Small intestine (tissue), 7 donors: Measurements from ENCODE around the gene USF1. TPM values are rescaled to one million over a fixed set of nuclear protein-coding genes. Genes with fewer than 3 reads are reported as not detected.

ENCODE experiments used
- DNase-seq, 2 donors: peaks; one replicate each; pipeline versions ENCODE4 v3.0.0 to v3.0.0-alpha.2; 2013
- FAIRE-seq: peaks from 2 replicates; lab custom pipeline; 2012; peaks lifted over from hg19 to GRCh38; lab: Jason Lieb, UNC
- H3K27ac ChIP-seq, 3 donors: one replicate each; pipeline ENCODE4 v1.5.1; 2013; ENCODE audit warnings: low read length in 2 of 3, mild to moderate bottlenecking in 2 of 3, control low read depth in 1 of 3, inconsistent platforms in 1 of 3, low read depth in 1 of 3, moderate library complexity in 1 of 3
- H3K27me3 ChIP-seq, 3 donors: one replicate each; pipeline ENCODE4 v1.6.1; 2013; ENCODE audit warnings: low read length in 3 of 3, inconsistent platforms in 1 of 3; ENCODE audit not compliant: control insufficient read depth in 3 of 3, insufficient read depth in 3 of 3
- H3K36me3 ChIP-seq, 3 donors: one replicate each; pipeline ENCODE4 v1.6.1; 2013; ENCODE audit warnings: low read length in 3 of 3, inconsistent platforms in 1 of 3, low read depth in 1 of 3, mild to moderate bottlenecking in 1 of 3, moderate library complexity in 1 of 3; ENCODE audit not compliant: control insufficient read depth in 3 of 3, insufficient read depth in 2 of 3
- H3K4me1 ChIP-seq, 3 donors: one replicate each; pipeline ENCODE4 v1.6.1; 2013; ENCODE audit warnings: low read length in 2 of 3, inconsistent platforms in 1 of 3, low read depth in 1 of 3, mild to moderate bottlenecking in 1 of 3, moderate library complexity in 1 of 3; ENCODE audit not compliant: control insufficient read depth in 3 of 3, insufficient read depth in 2 of 3
- H3K4me3 ChIP-seq, 3 donors: one replicate each; pipeline ENCODE4 v1.5.1; 2013; ENCODE audit warnings: low read length in 3 of 3, control low read depth in 1 of 3, inconsistent platforms in 1 of 3, low read depth in 1 of 3, mild to moderate bottlenecking in 1 of 3, moderate library complexity in 1 of 3
- H3K9me3 ChIP-seq, 2 donors: one replicate each; pipeline ENCODE4 v1.6.1; 2013; ENCODE audit warnings: low read depth in 1 of 2, low read length in 1 of 2; ENCODE audit not compliant: control insufficient read depth in 2 of 2, insufficient read depth in 1 of 2
- WGBS, 3 donors: extraction: QIAGEN DNeasy Blood & Tissue Kit; methylation state at CpG; one replicate each; pipeline ENCODE4 v1.1.7; 2013; 5-methylcytosine and 5-hydroxymethylcytosine counted together
- polyA plus RNA-seq, 4 donors: library from polyadenylated mRNA; stranded (reverse) in 3 of 4; unstranded in 1 of 4; fragments of 200-250 nt in 3 of 4; fragments of 120-200 nt in 1 of 4; gene quantifications; one replicate each; pipeline versions ENCODE4 v1.2.1 to v1.2.3, GENCODE V29; 2013
- donor health status: healthy with polysubstance abuse.
- donor health status: control.
- donor health status: control.
- donor health status: Bipolar disorder and iron deficiency.
- donor health status: healthy.

The USF1 gene
- polyA plus RNA-seq, 4 donors: 48.2 to 123 (median 84.8) TPM

DNA sequence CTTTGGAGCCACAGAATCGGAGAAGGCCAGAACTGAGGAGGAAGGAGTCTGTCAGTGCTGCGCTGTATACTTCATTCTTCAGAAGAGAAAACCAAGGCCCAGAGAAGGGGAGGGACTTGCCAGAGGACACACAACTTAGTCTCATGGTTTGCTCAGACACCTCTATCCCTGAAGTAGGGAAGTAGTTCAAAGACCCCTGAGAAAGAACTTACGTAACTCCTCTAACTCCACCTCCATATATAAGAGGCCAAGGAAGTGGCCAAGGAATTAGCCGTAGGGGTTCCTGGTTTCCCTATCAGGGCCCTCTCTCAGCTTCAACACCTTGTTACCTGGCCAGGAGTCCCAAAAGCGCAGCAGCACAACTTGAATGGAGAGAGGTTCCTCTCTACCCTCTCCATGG, 44.2 kb upstream of the USF1 start:
- DNase-seq: no peak
- Histone ChIP-seq H3K27me3 (peaks cover 0 to 4% (median 0%) of the 10 kb centered on the region in 3 donors), H3K9me3 (no peaks in the 10 kb centered on the region), H3K4me1 (peaks cover 0 to 16% (median 0%) of the 10 kb centered on the region in 3 donors), H3K36me3 (no peaks in the 10 kb centered on the region), H3K4me3 (no peak overlapping the region), H3K27ac (no peak overlapping the region)
- 92 to 96% (median 92%) methylated on average over 5 of the region's 5 CpGs for WGBS, 3 donors
- no peak for FAIRE-seq

- WGBS, 3 donors: 15 to 52% (median 35%) methylated on average over 20 to 22 of the region's 22 CpGs
- FAIRE-seq: no peak
- Histone ChIP-seq H3K36me3 (no peaks in the 10 kb centered on the region), H3K27ac (no peak within 1 kb of the TSS), H3K27me3 (peaks cover 0 to 4% (median 0%) of the 10 kb centered on the region in 3 donors), H3K4me1 (peaks cover 0 to 21% (median 0%) of the 10 kb centered on the region in 3 donors), H3K4me3 (peak within 1 kb of the TSS in 1 of 3 donors; percentile 6), H3K9me3 (no peaks in the 10 kb centered on the region)
- DNase-seq: peak; percentile 70 to 84
Observed at GRCh38 chr1:161089251-161089924, 43.6 kb upstream of the USF1 start, which contains the start of gene NECTIN4. NECTIN4 (minus strand) TSS chr1:161089558; CDS start chr1:161089296, 262 bp downstream.

DNA sequence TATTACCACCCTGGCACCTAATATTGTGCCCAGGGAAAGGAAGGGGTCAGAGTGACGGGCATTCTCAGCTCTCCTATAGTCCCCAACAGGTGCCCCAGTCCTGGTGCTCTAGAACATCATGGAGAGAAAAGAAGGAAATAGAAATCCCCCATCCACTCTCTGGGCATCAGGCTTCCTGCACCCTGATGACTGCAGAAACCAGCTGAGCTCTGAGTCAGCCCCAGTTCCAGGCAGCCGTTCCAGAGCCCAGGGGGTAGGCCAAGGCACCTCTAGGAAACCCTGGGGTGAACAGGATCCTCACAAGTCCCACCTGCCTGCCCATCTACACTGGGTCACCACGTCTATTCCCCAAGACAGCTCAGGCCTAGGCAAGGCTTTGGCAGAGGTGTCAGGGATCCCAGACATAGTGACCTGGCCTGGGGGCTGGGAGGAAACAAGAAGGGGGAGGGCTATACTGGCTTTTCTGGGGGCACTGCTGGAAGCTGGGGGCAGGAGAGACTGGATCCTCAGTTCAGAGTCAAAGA, 42.9 kb upstream of the USF1 start:
- Histone ChIP-seq H3K4me1 (peaks cover 0 to 28% (median 2%) of the 10 kb centered on the region in 3 donors), H3K4me3 (no peak overlapping the region), H3K9me3 (no peaks in the 10 kb centered on the region), H3K36me3 (no peaks in the 10 kb centered on the region), H3K27me3 (peaks cover 0 to 1% (median 0%) of the 10 kb centered on the region in 3 donors), H3K27ac (no peak overlapping the region)
- 49 to 73% (median 58%) methylated on average over 3 of the region's 3 CpGs for WGBS, 3 donors
- no peak for FAIRE-seq
- no peak for DNase-seq

DNA sequence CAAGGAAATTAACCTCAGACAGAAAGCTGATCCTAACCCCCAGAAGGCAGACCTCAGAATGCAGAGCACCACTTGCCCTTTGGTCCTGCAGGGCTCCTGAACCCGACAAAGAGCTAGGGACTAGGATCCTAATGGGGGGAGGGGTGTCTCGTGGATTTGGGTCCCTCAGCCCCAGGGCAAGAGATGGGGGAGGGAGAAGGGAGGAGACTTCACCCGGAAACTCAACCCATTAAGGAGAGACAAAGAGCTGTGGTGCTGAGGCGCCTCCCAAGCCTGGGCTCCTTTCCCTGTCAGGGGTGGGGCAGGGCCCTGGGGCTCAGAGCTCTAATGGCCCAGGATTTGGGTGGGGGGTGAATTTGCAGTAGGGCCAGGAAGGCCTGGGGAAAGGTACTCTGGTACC, 40.7 kb upstream of the USF1 start:
- Histone ChIP-seq H3K27ac (no peak overlapping the region), H3K9me3 (no peaks in the 10 kb centered on the region), H3K27me3 (no peaks in the 10 kb centered on the region), H3K4me1 (peaks cover 0 to 38% (median 3%) of the 10 kb centered on the region in 3 donors), H3K36me3 (no peaks in the 10 kb centered on the region), H3K4me3 (no peak overlapping the region)
- FAIRE-seq (no peak), DNase-seq (peak in 1 of 2 donors; percentile 11)
- 32 to 51% (median 37%) methylated on average over 3 to 4 of the region's 4 CpGs for WGBS, 3 donors

- Histone ChIP-seq H3K27ac (no peak overlapping the region), H3K36me3 (no peaks in the 10 kb centered on the region), H3K4me3 (no peak overlapping the region), H3K27me3 (no peaks in the 10 kb centered on the region), H3K9me3 (no peaks in the 10 kb centered on the region), H3K4me1 (peaks cover 0 to 38% (median 6%) of the 10 kb centered on the region in 3 donors)
- no peak for FAIRE-seq
- no peak for DNase-seq
- WGBS, 3 donors: 66 to 76% (median 68%) methylated on average over 2 of the region's 2 CpGs
Observed at GRCh38 chr1:161085165-161085564, 39.4 kb upstream of the USF1 start.

GRCh38 chr1:161084597-161084988, 38.8 kb upstream of the USF1 start:
- Histone ChIP-seq H3K4me1 (peaks cover 0 to 34% (median 6%) of the 10 kb centered on the region in 3 donors), H3K27ac (no peak overlapping the region), H3K4me3 (no peak overlapping the region), H3K27me3 (peaks cover 0 to 2% (median 0%) of the 10 kb centered on the region in 3 donors), H3K36me3 (no peaks in the 10 kb centered on the region), H3K9me3 (no peaks in the 10 kb centered on the region)
- FAIRE-seq: no peak
- WGBS, 3 donors: 71 to 93% (median 86%) methylated on average over 1 of the region's 1 CpG
- DNase-seq: peak in 1 of 2 donors; percentile 28

- H3K9me3 ChIP-seq: no peaks in the 10 kb centered on the region
- no peak for FAIRE-seq
- peaks cover 0 to 8% (median 0%) of the 10 kb centered on the region in 3 donors for H3K27me3 ChIP-seq
- H3K4me1 ChIP-seq: peaks cover 0 to 28% (median 6%) of the 10 kb centered on the region in 3 donors
- peak overlapping the region in 2 of 3 donors; percentile 22 to 45 for H3K27ac ChIP-seq
- peak in 1 of 2 donors; percentile 50 for DNase-seq
- H3K36me3 ChIP-seq: no peaks in the 10 kb centered on the region
- WGBS, 3 donors: 74 to 80% (median 76%) methylated on average over 10 of the region's 10 CpGs
- H3K4me3 ChIP-seq: no peak overlapping the region
Observed at GRCh38 chr1:161083748-161084596, 38.2 kb upstream of the USF1 start.
